GM19043 (cell line): ENCODE measurements around the gene GMDS.

Source experiments
- ATAC-seq: cut with Tn5 transposase; IDR thresholded peaks from one replicate; pipeline ENCODE4 v1.9.1; 2021; ENCODE audit warnings: low read depth; ENCODE audit not compliant: unreplicated experiment

GMDS gene

DNA sequence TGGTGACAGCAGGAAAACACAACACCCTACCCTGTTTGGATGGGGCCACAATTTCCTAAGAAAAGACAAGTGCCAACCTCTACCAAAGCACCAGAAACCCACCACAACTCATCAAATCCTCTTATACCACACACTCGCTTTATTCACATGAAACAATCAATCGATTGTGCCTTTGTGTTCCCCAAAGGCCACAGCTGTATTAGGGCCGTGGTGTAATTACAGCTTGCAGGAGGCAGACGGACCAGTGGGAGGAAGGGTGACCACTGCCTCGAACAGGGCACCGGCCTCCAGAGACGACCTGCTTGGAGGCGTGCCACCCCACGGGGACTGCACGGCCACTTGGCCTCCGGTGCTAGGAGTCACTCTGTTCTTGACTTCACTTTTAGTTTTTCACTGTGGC lies 371.6 kb downstream of the GMDS start:
- ATAC-seq = no peak

DNA sequence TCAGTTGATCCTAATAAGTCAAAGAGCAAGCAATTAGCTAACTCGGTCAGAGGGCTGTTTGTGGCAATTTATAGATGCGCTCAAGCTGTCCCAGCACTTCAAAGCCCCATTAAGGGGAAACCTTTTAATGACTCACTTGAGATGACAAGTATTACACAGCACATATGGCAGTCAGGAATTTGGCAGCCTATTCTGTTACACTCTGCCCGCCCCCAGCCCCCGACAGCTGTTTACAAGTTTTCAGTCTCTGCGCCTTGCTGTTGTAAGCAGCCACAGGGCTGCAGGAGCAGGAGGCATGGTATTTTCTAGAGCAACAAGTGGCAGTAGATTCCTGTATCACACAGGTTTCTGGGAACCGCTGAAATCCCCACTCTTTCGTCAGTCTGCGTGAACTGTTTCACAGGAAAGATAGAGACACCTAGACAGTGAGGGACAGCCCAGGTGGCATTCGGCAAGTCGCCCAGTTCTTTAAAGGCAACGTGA lies 372.7 kb downstream of the GMDS start:
- no peak for ATAC-seq

GRCh38 chr6:1871724-1872315 lies 373.6 kb downstream of the GMDS start:
- no peak for ATAC-seq

- ATAC-seq = no peak
Measured at GRCh38 chr6:1870932-1871331, 374.5 kb downstream of the GMDS start.

DNA sequence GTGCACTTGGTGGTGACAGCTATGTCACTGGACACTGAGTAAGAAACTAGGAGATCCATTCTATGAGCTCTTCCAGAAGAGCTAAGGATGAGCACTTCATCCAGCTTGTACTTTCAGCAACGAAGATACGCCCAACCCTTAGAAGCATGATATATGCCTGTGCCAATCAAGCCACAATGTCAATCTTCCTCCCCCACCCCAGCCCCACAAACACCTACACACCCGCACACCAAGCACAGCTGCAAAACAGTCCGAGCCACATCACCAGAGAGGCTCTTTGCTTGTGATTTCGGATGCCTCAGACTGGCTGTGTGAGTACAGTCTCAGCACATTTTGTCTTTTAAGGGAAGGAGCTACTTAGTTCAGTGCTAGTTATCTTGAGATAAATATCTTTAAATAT lies 375.2 kb downstream of the GMDS start:
- ATAC-seq = no peak

- no peak for ATAC-seq
Measured at GRCh38 chr6:1869769-1870168, 375.6 kb downstream of the GMDS start.

DNA sequence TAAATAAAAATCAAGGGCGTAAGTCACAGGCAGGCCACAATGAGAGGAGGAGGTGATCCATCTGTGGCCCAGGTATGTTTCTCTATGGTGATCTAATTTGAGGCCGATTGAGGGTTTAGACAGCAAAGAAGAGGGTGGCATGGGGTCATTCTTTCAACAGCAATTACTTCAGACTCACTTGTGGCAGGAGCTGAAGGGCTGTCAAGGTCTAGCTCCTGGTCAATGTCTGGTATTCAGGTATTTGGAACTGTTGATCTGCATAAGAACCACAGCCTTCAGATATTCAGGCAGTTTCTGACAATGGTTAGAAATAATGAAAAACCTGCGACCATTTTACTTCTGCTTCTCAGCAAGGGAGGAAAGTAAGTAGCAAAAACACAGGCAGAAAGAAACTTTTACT lies 376.1 kb downstream of the GMDS start:
- ATAC-seq = peak; percentile 23

- ATAC-seq = peak; percentile 80
Measured at GRCh38 chr6:1868561-1869261, 376.7 kb downstream of the GMDS start.

DNA sequence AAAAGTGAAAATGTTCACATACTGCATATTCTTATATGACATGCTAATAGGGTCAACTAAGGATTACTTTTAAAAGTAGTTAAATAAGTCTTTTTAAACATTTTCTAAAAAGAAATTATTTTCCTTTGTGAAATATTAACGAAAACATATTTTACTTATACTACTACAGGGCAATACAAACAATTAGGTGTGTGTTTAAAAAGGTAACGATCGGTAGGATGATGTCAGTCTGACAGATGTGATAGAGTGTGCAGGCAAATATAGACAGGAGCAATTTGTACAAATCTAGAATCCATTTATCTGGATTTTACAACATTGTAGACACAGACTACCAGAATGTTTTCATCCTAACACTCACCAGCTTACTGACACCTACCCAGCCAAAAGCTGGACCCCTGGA lies 378.2 kb downstream of the GMDS start:
- ATAC-seq = no peak

- no peak for ATAC-seq
Measured at GRCh38 chr6:1865585-1865984, 379.8 kb downstream of the GMDS start.

DNA sequence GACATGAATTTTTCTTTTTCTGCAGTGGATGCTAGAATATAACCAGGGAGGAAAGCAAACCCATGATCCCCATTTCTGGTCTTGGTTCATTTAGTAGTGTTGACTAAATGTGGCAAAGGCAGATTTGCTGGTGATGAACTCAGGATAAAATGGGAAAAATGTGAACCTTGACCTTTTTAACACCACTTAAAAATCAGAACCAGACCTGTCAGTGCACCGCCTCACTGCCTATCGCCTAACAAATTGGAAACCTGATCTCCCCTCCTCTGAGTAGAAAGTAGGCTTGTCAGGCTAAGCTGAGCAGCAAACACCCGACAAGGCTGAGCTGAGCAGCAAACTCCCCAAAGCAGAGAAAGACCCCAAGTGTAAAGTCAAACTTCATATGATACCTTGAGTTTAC lies 380.9 kb downstream of the GMDS start:
- no peak for ATAC-seq

GRCh38 chr6:1862411-1862810 lies 383.0 kb downstream of the GMDS start:
- ATAC-seq = no peak

DNA sequence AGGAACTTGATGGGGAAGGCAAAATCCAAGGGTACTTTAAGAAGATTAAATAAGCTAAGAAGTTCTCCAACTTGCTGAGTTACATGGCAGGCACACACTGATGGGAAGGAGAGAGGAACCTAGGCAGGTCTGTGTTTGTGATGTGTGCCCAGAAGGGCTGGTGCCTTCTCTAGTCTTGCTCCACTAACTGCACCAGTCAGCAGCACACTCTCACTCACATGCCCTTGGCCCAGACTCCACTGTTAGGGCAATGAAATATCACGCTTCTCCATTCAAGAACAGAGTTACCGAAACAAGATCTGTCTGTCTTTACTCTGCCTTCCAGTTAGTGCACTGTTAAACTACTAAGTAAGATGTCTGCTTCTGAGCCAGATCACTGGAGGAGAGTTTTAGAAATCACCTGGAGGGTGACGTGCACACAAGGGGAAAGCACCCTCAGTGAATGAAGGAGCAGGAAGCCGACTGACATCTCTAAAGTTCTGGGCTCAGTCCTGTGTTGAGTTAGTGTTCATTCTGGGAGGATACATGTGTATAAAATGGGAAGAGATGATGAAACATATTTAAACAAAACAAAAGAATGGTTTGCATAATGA lies 384.6 kb downstream of the GMDS start:
- peak; percentile 44 for ATAC-seq

DNA sequence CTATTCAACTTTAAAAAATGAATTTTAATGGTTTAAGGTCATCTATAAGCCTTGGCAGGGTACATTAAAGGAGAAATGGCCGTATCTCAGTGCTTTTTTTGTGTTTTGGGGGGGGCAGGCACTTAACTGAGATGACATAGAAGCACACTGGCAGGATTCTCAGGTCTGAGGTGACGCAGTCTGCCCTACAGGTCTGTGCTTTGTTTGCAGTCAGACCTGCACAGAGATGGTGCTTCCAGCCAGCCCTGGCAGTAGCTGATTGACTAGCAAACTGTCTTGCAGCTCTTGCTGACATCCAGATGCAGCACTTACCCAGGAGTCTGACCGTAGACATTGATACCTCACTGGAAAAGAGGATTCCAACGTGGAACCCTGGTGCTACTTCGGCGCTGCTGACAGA lies 386.5 kb downstream of the GMDS start:
- ATAC-seq = no peak

DNA sequence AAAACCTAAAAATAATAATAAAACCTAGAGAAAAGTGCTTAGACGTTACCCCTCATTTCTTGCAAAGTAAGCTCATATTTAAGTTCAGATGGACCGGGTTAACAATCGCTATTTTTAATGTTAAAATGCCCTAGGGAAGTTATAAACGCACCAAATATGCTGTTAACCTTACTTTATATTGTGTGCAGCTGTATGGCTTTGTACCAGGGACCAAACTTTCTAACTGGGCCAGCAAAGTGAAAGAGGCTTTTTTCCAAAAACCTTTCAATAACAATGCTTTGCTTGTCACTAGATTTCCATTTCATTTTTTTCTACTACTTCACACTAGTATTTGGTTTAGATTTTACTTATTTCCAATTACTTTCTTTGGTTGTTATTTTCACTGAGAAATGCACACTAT lies 387.2 kb downstream of the GMDS start:
- no peak for ATAC-seq

DNA sequence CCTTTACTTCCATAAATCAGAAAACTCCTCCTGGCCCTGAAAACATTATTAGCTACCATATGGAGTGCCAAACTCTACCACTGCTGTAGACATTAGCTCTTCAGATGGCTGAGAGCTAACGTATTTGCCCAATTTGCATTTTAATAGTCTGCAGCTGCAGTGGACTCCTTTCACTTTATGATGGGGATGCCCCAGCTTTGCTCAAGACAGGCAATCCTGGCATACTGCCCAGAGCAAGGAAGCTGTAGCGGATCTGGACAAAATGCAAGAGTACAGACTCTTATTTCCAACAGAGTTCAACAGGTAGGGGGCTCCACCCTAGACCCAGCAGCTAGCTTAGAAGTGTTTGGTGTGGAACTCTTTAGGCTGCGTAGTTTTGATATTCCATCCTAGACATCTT lies 389.0 kb downstream of the GMDS start:
- peak; percentile 89 for ATAC-seq

DNA sequence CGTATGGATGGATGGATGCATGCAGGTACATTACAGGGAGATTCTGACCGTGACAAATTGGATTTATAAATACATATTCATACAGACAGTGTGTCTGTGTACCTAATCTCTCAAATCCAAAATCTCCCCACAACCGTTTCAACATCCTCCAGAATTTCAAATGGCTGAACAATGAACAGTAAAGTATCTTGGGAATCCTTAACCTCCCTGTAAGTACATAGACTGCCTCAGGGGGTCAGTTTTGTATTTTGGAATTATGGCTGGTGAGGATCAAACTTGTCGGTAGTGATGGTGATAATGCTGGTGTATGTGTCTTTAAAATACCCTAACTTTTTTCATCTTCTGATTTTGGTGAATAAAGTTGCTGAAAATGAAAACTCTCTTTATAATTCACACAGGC lies 389.5 kb downstream of the GMDS start:
- no peak for ATAC-seq

DNA sequence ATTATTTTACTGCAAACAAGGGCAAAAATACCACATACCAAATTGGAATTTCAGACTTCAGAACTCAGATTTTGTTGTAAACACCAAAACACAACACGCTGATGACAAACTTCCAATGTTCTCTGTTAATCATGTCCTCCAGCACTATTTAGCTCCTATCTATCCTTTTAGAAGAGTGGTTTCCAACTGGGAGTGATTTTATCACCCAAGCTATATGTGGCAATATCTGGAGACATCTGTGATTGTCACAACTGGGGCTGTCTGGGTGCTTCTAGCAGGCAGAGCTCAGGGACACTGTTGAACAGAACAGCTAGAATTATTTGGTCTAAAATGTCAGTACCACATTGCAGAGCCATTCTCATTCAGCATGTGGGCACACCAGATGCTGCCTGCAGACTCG lies 391.1 kb downstream of the GMDS start:
- ATAC-seq = no peak

DNA sequence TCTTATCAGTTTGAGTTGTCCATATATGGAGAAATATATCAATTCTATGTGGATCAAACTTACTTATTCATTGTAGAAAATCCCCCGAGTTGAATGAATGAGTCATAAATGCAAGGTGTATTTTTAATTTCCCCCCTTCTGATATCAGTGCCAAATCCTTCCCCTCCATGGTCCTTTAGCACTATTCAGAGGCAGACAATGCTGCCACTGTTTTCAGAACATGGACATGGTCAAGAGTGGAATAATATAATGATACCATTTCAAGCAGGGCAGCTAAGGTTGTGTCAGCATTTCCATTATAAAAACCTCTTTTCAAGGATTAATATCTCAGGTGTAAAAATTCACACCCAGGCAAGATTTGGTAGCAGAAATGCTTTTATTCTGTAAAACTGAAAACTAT lies 391.6 kb downstream of the GMDS start:
- no peak for ATAC-seq

- ATAC-seq = no peak
Measured at GRCh38 chr6:1851681-1852456, 393.5 kb downstream of the GMDS start.

DNA sequence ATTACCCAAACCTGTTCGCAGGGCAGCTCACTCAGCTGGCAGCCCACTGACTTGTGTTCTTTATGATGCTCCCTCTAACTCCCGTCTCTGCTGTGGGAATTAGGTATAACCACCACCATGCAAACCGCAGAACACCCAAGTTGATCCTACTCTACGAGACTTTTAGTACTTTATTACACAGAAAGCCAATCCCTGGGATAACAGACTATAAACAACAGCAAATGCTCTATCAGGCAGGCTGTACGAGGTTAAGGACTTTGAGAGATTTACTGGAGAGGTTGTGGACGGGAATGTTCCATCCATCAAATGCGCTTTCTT lies 394.6 kb downstream of the GMDS start:
- ATAC-seq = no peak
